Loucy (cell line): Measurements from ENCODE around the gene ANGPTL7.

Experiments
- H2AFZ ChIP-seq: fragments of 200-600 bp; sonication (generic); 2 replicates; pipeline ENCODE4 v1.6.0; 2016; ENCODE audit warnings: antibody characterized with exemption, mild to moderate bottlenecking, low read length, moderate library complexity
- H3F3A ChIP-seq: fragments of 200-600 bp; 2 replicates; pipeline ENCODE4 v1.6.0; 2016; ENCODE audit warnings: antibody characterized with exemption, low read depth, mild to moderate bottlenecking
- H3K27me3 ChIP-seq: fragments of 200-600 bp; sonication (generic); 2 replicates; pipeline ENCODE4 v1.6.1; 2014; ENCODE audit warnings: low read length, mild to moderate bottlenecking; ENCODE audit not compliant: insufficient read depth, poor library complexity, severe bottlenecking
- H3K36me3 ChIP-seq: fragments of 200-600 bp; sonication (generic); 2 replicates; pipeline ENCODE4 v1.6.1; 2016; ENCODE audit warnings: low read length; ENCODE audit not compliant: insufficient read depth
- H3K4me1 ChIP-seq: fragments of 200-600 bp; sonication (generic); 2 replicates; pipeline ENCODE4 v1.5.1; 2014; ENCODE audit warnings: low read length, mild to moderate bottlenecking; ENCODE audit not compliant: insufficient read depth, poor library complexity, severe bottlenecking
- H3K4me2 ChIP-seq: fragments of 200-600 bp; sonication (generic); 2 replicates; pipeline ENCODE4 v1.6.0; 2014; ENCODE audit warnings: antibody characterized with exemption, low read length, low read depth, mild to moderate bottlenecking; ENCODE audit not compliant: poor library complexity, severe bottlenecking
- H3K4me3 ChIP-seq: fragments of 200-600 bp; sonication (generic); 2 replicates; pipeline ENCODE4 v1.5.1; 2014; ENCODE audit warnings: low read length, mild to moderate bottlenecking, mixed read lengths; ENCODE audit not compliant: poor library complexity, severe bottlenecking
- H3K79me2 ChIP-seq: fragments of 200-600 bp; sonication (generic); 2 replicates; pipeline ENCODE4 v1.6.1; 2014; ENCODE audit warnings: low read length; ENCODE audit not compliant: insufficient read depth
- H3K9ac ChIP-seq: fragments of 200-600 bp; sonication (generic); 2 replicates; pipeline ENCODE4 v1.6.0; 2014; ENCODE audit warnings: mild to moderate bottlenecking, low read depth, low read length, moderate library complexity; ENCODE audit not compliant: poor library complexity, severe bottlenecking
- H3K9me2 ChIP-seq: fragments of 200-600 bp; sonication (generic); replicated peaks from 2 replicates; pipeline ENCODE4 v1.6.1; 2016; ENCODE audit warnings: low read depth, low read length, mixed read lengths
- H3K9me3 ChIP-seq: fragments of 200-600 bp; sonication (generic); 2 replicates; pipeline ENCODE4 v1.6.1; 2014; ENCODE audit warnings: mild to moderate bottlenecking, antibody characterized with exemption, low read length, low read depth; ENCODE audit not compliant: insufficient read depth
- H4K20me1 ChIP-seq: fragments of 200-600 bp; sonication (generic); 2 replicates; pipeline ENCODE4 v1.6.0; 2014; ENCODE audit warnings: antibody characterized with exemption, low read length, mild to moderate bottlenecking; ENCODE audit not compliant: insufficient read depth, poor library complexity, severe bottlenecking
- CTCF ChIP-seq: fragments of 200-600 bp; sonication (generic); conservative IDR thresholded peaks from 2 replicates; pipeline ENCODE4 v1.5.1; 2014; ENCODE audit warnings: mild to moderate bottlenecking, antibody characterized with exemption, low read length
- EZH2phosphoT487 ChIP-seq: fragments of 200-600 bp; IDR thresholded peaks from 2 replicates; pipeline ENCODE4 v1.6.1; 2018; ENCODE audit warnings: antibody characterized with exemption, mild to moderate bottlenecking, moderate library complexity, borderline replicate concordance

Gene ANGPTL7

DNA sequence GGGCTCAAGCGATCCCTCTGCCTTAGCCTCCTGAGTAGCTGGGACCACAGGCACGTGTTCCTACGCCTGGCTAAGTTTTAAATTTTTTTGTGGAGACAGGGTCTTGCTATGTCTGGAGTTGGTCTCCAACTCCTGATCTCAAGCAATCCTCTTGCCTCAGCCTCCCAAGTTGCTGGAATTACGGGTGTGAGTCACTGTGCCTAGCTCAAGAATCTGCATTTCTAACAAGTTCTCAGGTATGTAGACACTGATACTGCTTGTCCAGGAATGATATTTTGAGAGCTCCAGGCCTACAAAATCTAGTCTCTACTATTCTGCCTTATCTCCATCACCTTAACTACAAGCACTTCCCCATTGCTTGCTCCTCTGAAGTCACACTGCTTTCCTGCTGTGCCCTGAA lies 22.3 kb downstream of the ANGPTL7 start:
- H3K79me2 ChIP-seq = no peaks in the 10 kb centered on the region
- no peaks in the 10 kb centered on the region for H3K9me3 ChIP-seq
- H3K36me3 ChIP-seq = peaks cover 89% of the 10 kb centered on the region; the same call in 1 of the 2 replicates
- H2AFZ ChIP-seq = no peak overlapping the region
- H3K4me2 ChIP-seq = no peak overlapping the region
- H3K4me1 ChIP-seq = no peaks in the 10 kb centered on the region
- no peaks in the 10 kb centered on the region for H3K9me2 ChIP-seq
- H3K9ac ChIP-seq = no peak overlapping the region
- H3F3A ChIP-seq = no peaks in the 10 kb centered on the region
- no peaks in the 10 kb centered on the region for H3K27me3 ChIP-seq
- no peak overlapping the region for H3K4me3 ChIP-seq
- H4K20me1 ChIP-seq = no peaks in the 10 kb centered on the region
- TF ChIP-seq EZH2phosphoT487 = no peak
- no peak for TF ChIP-seq CTCF

- no peaks in the 10 kb centered on the region for H3K27me3 ChIP-seq
- H3K9me2 ChIP-seq = no peaks in the 10 kb centered on the region
- no peaks in the 10 kb centered on the region for H3K4me1 ChIP-seq
- H2AFZ ChIP-seq = no peak overlapping the region
- H3K4me3 ChIP-seq = no peak overlapping the region
- no peaks in the 10 kb centered on the region for H3K9me3 ChIP-seq
- no peak overlapping the region for H3K9ac ChIP-seq
- no peak overlapping the region for H3K4me2 ChIP-seq
- TF ChIP-seq CTCF (no peak), EZH2phosphoT487 (no peak)
- H3F3A ChIP-seq = no peaks in the 10 kb centered on the region
- H3K36me3 ChIP-seq = peaks cover 90% of the 10 kb centered on the region; the same call in 1 of the 2 replicates
- no peaks in the 10 kb centered on the region for H3K79me2 ChIP-seq
- no peaks in the 10 kb centered on the region for H4K20me1 ChIP-seq
These were observed 22.9 kb downstream of the ANGPTL7 start for GRCh38 chr1:11211925-11212587.

GRCh38 chr1:11214698-11215380 lies 25.7 kb downstream of the ANGPTL7 start:
- H3K79me2 ChIP-seq = no peaks in the 10 kb centered on the region
- peaks cover 89% of the 10 kb centered on the region; the same call in 1 of the 2 replicates for H3K36me3 ChIP-seq
- no peaks in the 10 kb centered on the region for H3K4me1 ChIP-seq
- H3F3A ChIP-seq = no peaks in the 10 kb centered on the region
- no peaks in the 10 kb centered on the region for H3K9me3 ChIP-seq
- no peak overlapping the region for H3K4me3 ChIP-seq
- no peaks in the 10 kb centered on the region for H4K20me1 ChIP-seq
- H3K9me2 ChIP-seq = no peaks in the 10 kb centered on the region
- TF ChIP-seq EZH2phosphoT487 (no peak), CTCF (no peak)
- H3K4me2 ChIP-seq = no peak overlapping the region
- no peak overlapping the region for H3K9ac ChIP-seq
- no peak overlapping the region for H2AFZ ChIP-seq
- H3K27me3 ChIP-seq = no peaks in the 10 kb centered on the region
